HepG2 (cell line): ENCODE results near the gene BIRC7. TPM values are rescaled to one million over a fixed set of nuclear protein-coding genes. Genes with fewer than 3 reads are reported as not detected.

ENCODE experiments used
- BORCS8-MEF2B ChIP-seq: sonication (generic); formaldehyde crosslinking; IDR thresholded peaks from 2 replicates; pipeline ENCODE4 v1.8.0; 2022; ENCODE audit warnings: mild to moderate bottlenecking, missing genetic modification reagents
- CBFB ChIP-seq: sonication (generic); formaldehyde crosslinking; IDR thresholded peaks from 2 replicates; pipeline ENCODE4 v1.4.0; 2020; ENCODE audit warnings: missing genetic modification reagents
- FOXC1 ChIP-seq: sonication (generic); formaldehyde crosslinking; IDR thresholded peaks from 2 replicates; pipeline ENCODE4 v1.8.0; 2022; ENCODE audit warnings: mild to moderate bottlenecking, missing genetic modification reagents, borderline replicate concordance
- GATA4 ChIP-seq: sonication (generic); IDR thresholded peaks from 2 replicates; pipeline ENCODE4 v1.6.1; 2016; ENCODE audit warnings: antibody characterized with exemption, low read depth, borderline replicate concordance
- GATAD2A ChIP-seq: IDR thresholded peaks from 2 replicates; pipeline ENCODE4 v1.6.1; 2016
- GPN1 ChIP-seq: sonication (generic); formaldehyde crosslinking; IDR thresholded peaks from 2 replicates; pipeline ENCODE4 v1.5.1; 2020; ENCODE audit warnings: missing genetic modification reagents, borderline replicate concordance
- HIVEP1 ChIP-seq: sonication (generic); formaldehyde crosslinking; IDR thresholded peaks from 2 replicates; pipeline ENCODE4 v1.4.0; 2020; ENCODE audit warnings: mild to moderate bottlenecking, missing genetic modification reagents
- ISX ChIP-seq: sonication (generic); formaldehyde crosslinking; conservative IDR thresholded peaks from 2 replicates; pipeline ENCODE4 v1.5.0; 2020; ENCODE audit warnings: missing genetic modification reagents
- LCORL ChIP-seq, 2 experiments: fragments of 450-650 bp in 1 of 2; sonication (generic) in 1 of 2; formaldehyde crosslinking in 1 of 2; IDR thresholded peaks; 2 replicates each; pipeline versions ENCODE4 v1.5.0 to v1.6.1; 2017 to 2020; ENCODE audit warnings: antibody characterized with exemption in 1 of 2, missing genetic modification reagents in 1 of 2
- MAFK ChIP-seq, 2 experiments: IDR thresholded peaks in 1 of 2; conservative IDR thresholded peaks in 1 of 2; 2 replicates each; pipeline ENCODE4 v1.6.1; 2011; ENCODE audit warnings: improper control_type of control experiment in 2 of 2, low read length in 2 of 2
- MIER2 ChIP-seq: IDR thresholded peaks from 2 replicates; pipeline ENCODE4 v1.6.1; 2016; ENCODE audit warnings: missing biosample characterization, missing genetic modification reagents
- MIXL1 ChIP-seq: IDR thresholded peaks from 2 replicates; pipeline ENCODE4 v1.6.1; 2016
- NBN ChIP-seq: fragments of 450-650 bp; conservative IDR thresholded peaks from 2 replicates; pipeline ENCODE4 v1.6.1; 2017
- NCOA1 ChIP-seq: sonication (generic); formaldehyde crosslinking; IDR thresholded peaks from 2 replicates; pipeline ENCODE4 v1.9.0; 2021; ENCODE audit warnings: missing genetic modification reagents
- REPIN1 ChIP-seq: sonication (generic); formaldehyde crosslinking; IDR thresholded peaks from 2 replicates; pipeline ENCODE4 v1.8.0; 2022; ENCODE audit warnings: missing genetic modification reagents, low read depth, mild to moderate bottlenecking, borderline replicate concordance
- SMC3 ChIP-seq: IDR thresholded peaks from 2 replicates; pipeline ENCODE4 v1.6.1; 2011; ENCODE audit warnings: low read length, improper control_type of control experiment
- SNAI1 ChIP-seq: sonication (generic); formaldehyde crosslinking; IDR thresholded peaks from 2 replicates; pipeline ENCODE4 v1.5.0; 2020; ENCODE audit warnings: mild to moderate bottlenecking, missing genetic modification reagents, borderline replicate concordance
- SP1 ChIP-seq, 2 experiments: fragments of 450-650 bp in 1 of 2; sonication (generic) in 1 of 2; formaldehyde crosslinking in 1 of 2; IDR thresholded peaks; 2 replicates each; pipeline versions ENCODE4 v1.4.0 to v1.6.1; 2016 to 2020; ENCODE audit warnings: missing genetic modification reagents in 1 of 2
- SPEN ChIP-seq: sonication (generic); formaldehyde crosslinking; IDR thresholded peaks from 2 replicates; pipeline ENCODE4 v1.5.1; 2020; ENCODE audit warnings: low read depth, mild to moderate bottlenecking, missing genetic modification reagents
- ZFP36L1 ChIP-seq: sonication (generic); formaldehyde crosslinking; IDR thresholded peaks from 2 replicates; pipeline ENCODE4 v1.8.0; 2022; ENCODE audit warnings: mild to moderate bottlenecking, missing genetic modification reagents, moderate library complexity
- ZMYM3 ChIP-seq: sonication (generic); formaldehyde crosslinking; IDR thresholded peaks from 2 replicates; pipeline ENCODE4 v1.5.1; 2020; ENCODE audit warnings: mild to moderate bottlenecking, missing genetic modification reagents
- ZNF30 ChIP-seq: sonication (generic); formaldehyde crosslinking; IDR thresholded peaks from 2 replicates; pipeline ENCODE4 v1.5.0; 2020; ENCODE audit warnings: mild to moderate bottlenecking, missing genetic modification reagents
- ZNF674 ChIP-seq: sonication (generic); formaldehyde crosslinking; IDR thresholded peaks from 2 replicates; pipeline ENCODE4 v1.5.0; 2020; ENCODE audit warnings: low read depth, mild to moderate bottlenecking, missing genetic modification reagents
- ZNF720 ChIP-seq: sonication (generic); formaldehyde crosslinking; IDR thresholded peaks from 2 replicates; pipeline ENCODE4 v1.4.0; 2020; ENCODE audit warnings: missing genetic modification reagents
- ZNF850 ChIP-seq: sonication (generic); formaldehyde crosslinking; conservative IDR thresholded peaks from 2 replicates; pipeline ENCODE4 v1.9.0; 2021; ENCODE audit warnings: mild to moderate bottlenecking, missing genetic modification reagents
- ZSCAN29 ChIP-seq: sonication (generic); formaldehyde crosslinking; conservative IDR thresholded peaks from 2 replicates; pipeline ENCODE4 v1.4.0; 2020; ENCODE audit warnings: mild to moderate bottlenecking, missing genetic modification reagents
- ZSCAN9 ChIP-seq: IDR thresholded peaks from 2 replicates; pipeline ENCODE4 v1.6.1; 2016; ENCODE audit warnings: borderline replicate concordance
- polyA plus RNA-seq, 8 experiments: library from polyadenylated mRNA; depleted of rRNA in 3 of 8; stranded (reverse) in 7 of 8; unstranded in 1 of 8; fragments of >200 nt; fragmentation: Illumina TruSeq in 4 of 8; extraction: Trizol in 4 of 8; gene quantifications; 2 replicates each; pipeline versions ENCODE4 v1.2.1 to v1.2.3, GENCODE V29; 2011 to 2016; ENCODE audit warnings: low read depth in 4 of 8, missing spikeins in 1 of 8, mixed read lengths in 1 of 8; ENCODE audit not compliant: insufficient read depth in 1 of 8
- total RNA-seq, 5 experiments: library from RNA; depleted of rRNA; stranded (reverse); fragments of >200 nt; fragmentation: Illumina TruSeq; extraction: Trizol; gene quantifications; 2 replicates each; pipeline ENCODE4 v1.2.3, GENCODE V29; 2016; ENCODE audit warnings: low read depth in 1 of 5
- TF ChIP-seq, protein P1 (sequence below): IDR thresholded peaks from 2 replicates; pipeline ENCODE4 v1.6.1; 2016
- TF ChIP-seq, protein P2 (sequence below): sonication (generic); formaldehyde crosslinking; IDR thresholded peaks from 2 replicates; pipeline ENCODE4 v1.5.0; 2020; ENCODE audit warnings: mild to moderate bottlenecking, missing genetic modification reagents, borderline replicate concordance

Gene BIRC7
- total and polyA plus RNA-seq, 2 of the 13 experiments (the other 11 are each of a cell fraction or from before 2014, with no cell fraction given): 0.27 to 5.1 TPM

DNA sequence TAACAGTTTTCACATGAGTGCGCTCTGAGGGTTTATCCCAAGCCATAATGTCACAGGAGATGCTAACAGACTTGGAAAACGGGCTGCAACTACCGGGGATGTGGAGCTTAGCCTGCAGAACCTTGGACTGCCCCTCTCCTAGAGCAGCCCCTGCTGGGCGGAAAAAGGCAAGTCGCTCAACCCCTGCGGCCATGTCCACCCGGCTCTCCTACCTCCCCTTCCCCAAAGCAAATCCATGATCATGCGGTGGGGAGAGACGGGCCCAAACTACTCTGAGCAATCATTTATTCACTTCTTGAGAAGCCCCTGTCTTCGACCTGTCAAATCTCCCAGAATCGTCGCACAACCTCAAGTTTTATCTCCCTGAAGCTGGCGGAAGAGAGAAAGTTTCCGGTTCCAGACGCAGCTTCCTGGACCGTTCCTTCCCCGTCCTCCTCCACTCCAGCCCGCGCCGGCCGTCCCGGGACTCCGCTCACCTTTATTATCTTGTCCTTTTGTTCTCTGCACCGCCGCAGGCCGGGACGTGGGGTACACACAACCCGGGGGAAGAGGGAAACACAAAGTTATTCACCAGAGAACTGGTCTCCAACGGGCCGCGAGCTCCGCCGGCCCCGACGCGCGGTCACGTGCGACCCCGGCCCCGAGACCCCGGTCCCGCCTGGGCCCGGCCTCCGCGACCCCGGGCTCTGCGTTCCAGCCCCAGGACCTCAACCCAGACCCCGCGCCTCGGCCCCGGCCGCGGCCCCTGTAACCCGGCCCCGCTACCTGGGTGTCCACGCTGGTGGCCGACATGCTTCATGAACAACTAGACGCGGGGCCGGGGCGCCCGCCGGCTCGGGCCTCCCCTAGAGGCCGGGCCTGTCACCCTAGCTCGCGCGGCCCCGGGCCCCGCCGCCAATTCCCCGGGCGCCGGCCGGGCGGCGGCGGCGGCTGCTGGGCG is 20.3 kb upstream of the BIRC7 start (continued):
- no peak for TF ChIP-seq MAFK (conservative IDR thresholded peaks at IDR 0.05 in 1 of 2, IDR thresholded peaks at IDR 0.05 in 1 of 2; ENCODE audit: low read length in 2 of 2)
- no peak for TF ChIP-seq NCOA1
- no peak for TF ChIP-seq ZNF30
- TF ChIP-seq ZNF720 (CRISPR knock-in tag): no peak
- no peak for TF ChIP-seq LCORL (IDR thresholded peaks at IDR 0.05)
- no peak for TF ChIP-seq LCORL (CRISPR knock-in tag; IDR thresholded peaks at IDR 0.05)
- TF ChIP-seq HIVEP1 (CRISPR knock-in tag): peak; percentile 55; the same call in 1 of the 2 replicates
- TF ChIP-seq MIER2: no peak
- no peak for TF ChIP-seq NBN
- no peak for TF ChIP-seq ZNF850
- no peak for TF ChIP-seq ZSCAN9 (CRISPR knock-in tag)
- no peak for TF ChIP-seq SPEN (CRISPR knock-in tag)
- TF ChIP-seq CBFB (CRISPR knock-in tag): no peak
- TF ChIP-seq REPIN1 (CRISPR knock-in tag): peak; percentile 26; the same call in 1 of the 2 replicates
- no peak for TF ChIP-seq ZSCAN29 (CRISPR knock-in tag)
- peak; percentile 56 for TF ChIP-seq SMC3
- peak; percentile 2; the same call in 1 of the 2 replicates for TF ChIP-seq ISX (CRISPR knock-in tag)
- 0 out of 2 replicates have a peak, but pooled peaks have one; percentile 40 for TF ChIP-seq ZMYM3 (CRISPR knock-in tag)
- TF ChIP-seq BORCS8-MEF2B (CRISPR knock-in tag): peak; percentile 81
- TF ChIP-seq, protein P1, sequence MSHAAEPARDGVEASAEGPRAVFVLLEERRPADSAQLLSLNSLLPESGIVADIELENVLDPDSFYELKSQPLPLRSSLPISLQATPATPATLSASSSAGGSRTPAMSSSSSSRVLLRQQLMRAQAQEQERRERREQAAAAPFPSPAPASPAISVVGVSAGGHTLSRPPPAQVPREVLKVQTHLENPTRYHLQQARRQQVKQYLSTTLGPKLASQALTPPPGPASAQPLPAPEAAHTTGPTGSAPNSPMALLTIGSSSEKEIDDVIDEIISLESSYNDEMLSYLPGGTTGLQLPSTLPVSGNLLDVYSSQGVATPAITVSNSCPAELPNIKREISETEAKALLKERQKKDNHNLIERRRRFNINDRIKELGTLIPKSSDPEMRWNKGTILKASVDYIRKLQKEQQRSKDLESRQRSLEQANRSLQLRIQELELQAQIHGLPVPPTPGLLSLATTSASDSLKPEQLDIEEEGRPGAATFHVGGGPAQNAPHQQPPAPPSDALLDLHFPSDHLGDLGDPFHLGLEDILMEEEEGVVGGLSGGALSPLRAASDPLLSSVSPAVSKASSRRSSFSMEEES (CRISPR knock-in tag): no peak
- TF ChIP-seq GPN1 (CRISPR knock-in tag): no peak
- TF ChIP-seq GATAD2A (CRISPR knock-in tag): 0 out of 2 replicates have a peak, but pooled peaks have one; percentile 16
- TF ChIP-seq ZFP36L1: no peak; the same call in 1 of the 2 replicates
- no peak for TF ChIP-seq ZNF674 (CRISPR knock-in tag)
- TF ChIP-seq FOXC1 (CRISPR knock-in tag): no peak
- TF ChIP-seq, protein P2, sequence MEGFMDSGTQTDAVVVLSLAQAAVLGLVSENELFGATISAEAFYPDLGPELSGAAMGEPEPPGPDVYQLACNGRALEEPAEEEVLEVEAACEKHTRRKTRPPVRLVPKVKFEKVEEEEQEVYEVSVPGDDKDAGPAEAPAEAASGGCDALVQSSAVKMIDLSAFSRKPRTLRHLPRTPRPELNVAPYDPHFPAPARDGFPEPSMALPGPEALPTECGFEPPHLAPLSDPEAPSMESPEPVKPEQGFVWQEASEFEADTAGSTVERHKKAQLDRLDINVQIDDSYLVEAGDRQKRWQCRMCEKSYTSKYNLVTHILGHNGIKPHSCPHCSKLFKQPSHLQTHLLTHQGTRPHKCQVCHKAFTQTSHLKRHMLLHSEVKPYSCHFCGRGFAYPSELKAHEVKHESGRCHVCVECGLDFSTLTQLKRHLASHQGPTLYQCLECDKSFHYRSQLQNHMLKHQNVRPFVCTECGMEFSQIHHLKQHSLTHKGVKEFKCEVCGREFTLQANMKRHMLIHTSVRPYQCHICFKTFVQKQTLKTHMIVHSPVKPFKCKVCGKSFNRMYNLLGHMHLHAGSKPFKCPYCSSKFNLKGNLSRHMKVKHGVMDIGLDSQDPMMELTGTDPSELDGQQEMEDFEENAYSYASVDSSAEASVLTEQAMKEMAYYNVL (CRISPR knock-in tag): peak; percentile 52; the same call in 1 of the 2 replicates
- TF ChIP-seq MIXL1 (CRISPR knock-in tag): no peak
- peak; percentile 9; the same call in 1 of the 2 replicates for TF ChIP-seq SNAI1 (CRISPR knock-in tag)
- no peak for TF ChIP-seq SP1 (IDR thresholded peaks at IDR 0.05)
- TF ChIP-seq SP1 (CRISPR knock-in tag; IDR thresholded peaks at IDR 0.05): no peak
- no peak for TF ChIP-seq GATA4
